ENCODE data around the gene GRM7.
"Not testable (repeated sequence)": the region's sequence is repeated elsewhere in the genome, so short reads cannot be mapped to it uniquely, and the experiment has no call there.

- TF ChIP-seq CTCF, EP300, POLR2A, POLR2AphosphoS5 (IDR thresholded peaks at IDR 0.05): not testable (repeated sequence)
These were observed 74.5 kb downstream of the GRM7 start for GRCh38 chr3:6935418-6935817.
